HG03521 (cell line): Measurements from ENCODE around the gene SLAMF8.

Source experiments
- ATAC-seq: cut with Tn5 transposase; IDR thresholded peaks from one replicate; pipeline ENCODE4 v1.9.1; 2021; ENCODE audit warnings: mild to moderate bottlenecking, moderate library complexity; ENCODE audit not compliant: unreplicated experiment

The SLAMF8 gene

GRCh38 chr1:159868766-159869165, 42.1 kb downstream of the SLAMF8 start:
- ATAC-seq, result no peak

GRCh38 chr1:159869173-159869572, 42.5 kb downstream of the SLAMF8 start:
- ATAC-seq, result no peak

GRCh38 chr1:159869607-159870006, 42.9 kb downstream of the SLAMF8 start:
- no peak for ATAC-seq

GRCh38 chr1:159870704-159871103, 44.0 kb downstream of the SLAMF8 start:
- no peak for ATAC-seq

- no peak for ATAC-seq
Measured at GRCh38 chr1:159872891-159873290, 46.2 kb downstream of the SLAMF8 start.

GRCh38 chr1:159873530-159874143, 47.0 kb downstream of the SLAMF8 start:
- ATAC-seq, result no peak

- no peak for ATAC-seq
Measured at GRCh38 chr1:159877695-159878444, 51.2 kb downstream of the SLAMF8 start.

GRCh38 chr1:159879136-159879535, 52.5 kb downstream of the SLAMF8 start:
- ATAC-seq, result no peak

GRCh38 chr1:159879977-159880376, 53.3 kb downstream of the SLAMF8 start:
- ATAC-seq, result no peak

- ATAC-seq, result no peak
Measured at GRCh38 chr1:159880430-159880829, 53.8 kb downstream of the SLAMF8 start.

- no peak for ATAC-seq
Measured at GRCh38 chr1:159881622-159882526, 55.2 kb downstream of the SLAMF8 start.

GRCh38 chr1:159882527-159882862, 55.8 kb downstream of the SLAMF8 start:
- no peak for ATAC-seq

- ATAC-seq, result no peak
Measured at GRCh38 chr1:159883134-159883533, 56.5 kb downstream of the SLAMF8 start.

- no peak for ATAC-seq
Measured at GRCh38 chr1:159884296-159884695, 57.6 kb downstream of the SLAMF8 start.
